ENCODE data around the gene TMPRSS2. TPM values are rescaled to one million over a fixed set of nuclear protein-coding genes. Genes with fewer than 3 reads are reported as not detected.

TMPRSS2 gene
- not detected for total RNA-seq
- not detected for total RNA-seq (2013)

DNA sequence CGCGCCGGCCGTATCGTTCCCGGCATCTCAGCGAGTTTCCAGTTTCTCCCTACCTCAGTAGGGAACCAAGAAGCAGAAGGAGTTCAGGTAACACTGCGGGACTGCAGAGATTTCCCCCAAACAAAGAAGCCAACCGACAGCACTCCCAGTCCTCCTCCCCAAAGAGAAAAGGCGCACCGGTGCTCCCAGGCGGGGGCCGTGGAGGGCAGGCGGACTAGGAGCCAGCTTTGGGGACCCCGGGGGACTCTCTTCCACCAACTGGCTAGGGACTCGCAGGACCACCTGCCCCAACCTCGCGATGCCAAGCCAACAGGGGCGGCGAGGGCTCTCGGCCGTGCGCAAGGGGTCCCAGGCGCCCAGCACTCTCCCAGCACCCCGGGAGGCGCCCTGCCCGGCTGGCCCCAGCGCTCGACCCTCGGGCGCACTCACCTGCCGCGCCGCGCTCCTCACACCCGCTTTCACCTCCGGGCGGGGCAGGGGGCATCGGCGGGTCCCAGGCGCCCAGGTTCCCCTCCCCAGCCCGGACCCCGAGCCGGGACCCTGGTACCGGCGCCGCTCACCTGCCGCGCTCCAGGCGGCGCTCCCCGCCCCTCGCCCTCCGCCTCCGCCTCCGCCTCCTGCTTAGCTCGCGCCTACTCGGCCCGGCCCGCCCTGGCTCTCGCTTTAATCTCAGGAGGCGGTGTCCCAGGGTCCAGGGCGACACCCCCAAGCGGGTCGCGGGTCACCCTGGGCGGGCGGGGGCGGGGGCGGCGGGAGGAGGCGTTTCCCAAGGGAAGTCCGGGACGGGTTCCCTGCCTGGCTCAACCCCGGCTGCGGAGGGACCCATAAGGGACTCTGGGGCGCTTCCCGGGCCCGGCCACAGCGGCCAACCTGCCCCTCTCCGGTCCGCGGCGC is at the start of gene TMPRSS2:
TMPRSS2 (minus strand) TSS at position 638 of the 894 bp plus-strand sequence. CDS start 10,025 bp downstream, outside the sequence.
- H3K4me3 ChIP-seq (ENCODE audit: low read length) = no peak within 1 kb of the TSS
- intact Hi-C loops (cut with micrococcal nuclease) = no loop called here
- H3K27ac ChIP-seq (ENCODE audit: low read length) = no peak within 1 kb of the TSS
- H3K9me3 ChIP-seq (ENCODE audit: control insufficient read depth, insufficient read depth, low read length) = no peaks in the 10 kb centered on the region
- Mint-ChIP-seq H3K27ac (no peak within 1 kb of the TSS), H3K36me3 (no peaks in the 10 kb centered on the region), H3K4me3 (no peak within 1 kb of the TSS), H3K27me3 (ENCODE audit: low read depth in 2 of 2) (peaks cover 32 to 36% of the 10 kb centered on the region in 2 donors), H3K4me1 (no peaks in the 10 kb centered on the region), H3K9me3 (no peaks in the 10 kb centered on the region)
- no peaks in the 10 kb centered on the region for H3K36me3 ChIP-seq (ENCODE audit: control insufficient read depth, insufficient read depth, low read length)
- H3K27me3 ChIP-seq (ENCODE audit: control insufficient read depth, insufficient read depth, low read length) = peaks cover 9% of the 10 kb centered on the region
- ATAC-seq = no peak
- H3K4me1 ChIP-seq (ENCODE audit: control insufficient read depth, insufficient read depth, low read length) = no peaks in the 10 kb centered on the region
- DNase-seq = no peak
- no peak for TF ChIP-seq CTCF (IDR thresholded peaks at IDR 0.05)
- 3% methylated on average over 85 of the region's 85 CpGs for WGBS (ENCODE audit: insufficient coverage)

DNA sequence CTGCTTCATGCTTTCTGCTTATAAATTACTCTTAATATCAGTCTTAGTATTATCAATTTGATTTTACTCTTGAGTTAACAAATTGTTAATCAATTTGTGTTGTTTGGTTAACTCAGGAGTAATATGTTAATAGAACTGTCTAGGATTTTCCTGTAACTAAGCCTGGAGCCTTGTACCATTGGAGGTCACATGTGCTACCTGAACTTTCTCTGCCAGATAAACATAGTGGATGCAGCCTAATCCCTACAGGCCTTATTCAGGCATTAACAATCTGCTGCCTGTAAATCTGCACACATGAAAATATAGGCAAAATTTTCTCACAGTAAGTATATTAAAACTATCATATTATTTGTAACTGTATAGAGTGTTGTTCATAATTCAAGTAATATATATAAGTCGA is 47.1 kb upstream of the TMPRSS2 start:
- intact Hi-C loops (cut with micrococcal nuclease) = no loop called here
- Mint-ChIP-seq H3K27ac (no peak overlapping the region), H3K27me3 (ENCODE audit: low read depth in 2 of 2) (peaks cover 19 to 24% of the 10 kb centered on the region in 2 donors), H3K4me3 (no peak overlapping the region), H3K36me3 (no peaks in the 10 kb centered on the region), H3K9me3 (no peaks in the 10 kb centered on the region), H3K4me1 (no peaks in the 10 kb centered on the region)
- WGBS (ENCODE audit: insufficient coverage) = no CpG with 5 or more reads among the region's 1 CpG
- Histone ChIP-seq H3K27me3 (ENCODE audit: control insufficient read depth, insufficient read depth, low read length) (no peaks in the 10 kb centered on the region), H3K27ac (ENCODE audit: low read length) (no peak overlapping the region), H3K36me3 (ENCODE audit: control insufficient read depth, insufficient read depth, low read length) (no peaks in the 10 kb centered on the region), H3K9me3 (ENCODE audit: control insufficient read depth, insufficient read depth, low read length) (no peaks in the 10 kb centered on the region), H3K4me3 (ENCODE audit: low read length) (no peak overlapping the region), H3K4me1 (ENCODE audit: control insufficient read depth, insufficient read depth, low read length) (no peaks in the 10 kb centered on the region)
- no peak for TF ChIP-seq CTCF (IDR thresholded peaks at IDR 0.05)
- DNase-seq (no peak), ATAC-seq (no peak)

GRCh38 chr21:41552254-41552653 is 44.3 kb upstream of the TMPRSS2 start:
- Histone ChIP-seq H3K4me1 (ENCODE audit: control insufficient read depth, insufficient read depth, low read length) (no peaks in the 10 kb centered on the region), H3K27me3 (ENCODE audit: control insufficient read depth, insufficient read depth, low read length) (no peaks in the 10 kb centered on the region), H3K36me3 (ENCODE audit: control insufficient read depth, insufficient read depth, low read length) (no peaks in the 10 kb centered on the region), H3K4me3 (ENCODE audit: low read length) (no peak overlapping the region), H3K27ac (ENCODE audit: low read length) (no peak overlapping the region), H3K9me3 (ENCODE audit: control insufficient read depth, insufficient read depth, low read length) (no peaks in the 10 kb centered on the region)
- H3K9me3 Mint-ChIP-seq = no peaks in the 10 kb centered on the region
- H3K27me3 Mint-ChIP-seq (ENCODE audit: low read depth in 2 of 2) = peaks cover 12 to 14% of the 10 kb centered on the region in 2 donors
- ATAC-seq = no peak
- no peaks in the 10 kb centered on the region for H3K36me3 Mint-ChIP-seq
- intact Hi-C loops (cut with micrococcal nuclease) = no loop called here
- H3K27ac Mint-ChIP-seq = no peak overlapping the region
- no peak for TF ChIP-seq CTCF (IDR thresholded peaks at IDR 0.05)
- no peaks in the 10 kb centered on the region for H3K4me1 Mint-ChIP-seq
- no peak overlapping the region for H3K4me3 Mint-ChIP-seq
- DNase-seq = no peak
- 87% methylated on average over 6 of the region's 6 CpGs for WGBS (ENCODE audit: insufficient coverage)

All from natural killer cell (primary cell).